A375 (cell line): ENCODE data around the gene PRKCB. TPM values are rescaled to one million over a fixed set of nuclear protein-coding genes. Genes with fewer than 3 reads are reported as not detected.

Source experiments
- small RNA-seq: library from RNA; depleted of rRNA; stranded (forward); fragments of <200 nt; gene quantifications from one replicate; pipeline ENCODE3, GENCODE V24; 2014
- total RNA-seq: library from RNA; depleted of rRNA; stranded (reverse); fragments of >200 nt; shearing (Covaris generic); gene quantifications from 2 replicates; pipeline ENCODE4 v1.2.3, GENCODE V29; 2014; rRNA removed

PRKCB gene
- total RNA-seq = not detected in 2 replicates

GRCh38 chr16:23835390-23836077, at the start of gene PRKCB:
PRKCB (plus strand) TSS chr16:23835983.

DNA sequence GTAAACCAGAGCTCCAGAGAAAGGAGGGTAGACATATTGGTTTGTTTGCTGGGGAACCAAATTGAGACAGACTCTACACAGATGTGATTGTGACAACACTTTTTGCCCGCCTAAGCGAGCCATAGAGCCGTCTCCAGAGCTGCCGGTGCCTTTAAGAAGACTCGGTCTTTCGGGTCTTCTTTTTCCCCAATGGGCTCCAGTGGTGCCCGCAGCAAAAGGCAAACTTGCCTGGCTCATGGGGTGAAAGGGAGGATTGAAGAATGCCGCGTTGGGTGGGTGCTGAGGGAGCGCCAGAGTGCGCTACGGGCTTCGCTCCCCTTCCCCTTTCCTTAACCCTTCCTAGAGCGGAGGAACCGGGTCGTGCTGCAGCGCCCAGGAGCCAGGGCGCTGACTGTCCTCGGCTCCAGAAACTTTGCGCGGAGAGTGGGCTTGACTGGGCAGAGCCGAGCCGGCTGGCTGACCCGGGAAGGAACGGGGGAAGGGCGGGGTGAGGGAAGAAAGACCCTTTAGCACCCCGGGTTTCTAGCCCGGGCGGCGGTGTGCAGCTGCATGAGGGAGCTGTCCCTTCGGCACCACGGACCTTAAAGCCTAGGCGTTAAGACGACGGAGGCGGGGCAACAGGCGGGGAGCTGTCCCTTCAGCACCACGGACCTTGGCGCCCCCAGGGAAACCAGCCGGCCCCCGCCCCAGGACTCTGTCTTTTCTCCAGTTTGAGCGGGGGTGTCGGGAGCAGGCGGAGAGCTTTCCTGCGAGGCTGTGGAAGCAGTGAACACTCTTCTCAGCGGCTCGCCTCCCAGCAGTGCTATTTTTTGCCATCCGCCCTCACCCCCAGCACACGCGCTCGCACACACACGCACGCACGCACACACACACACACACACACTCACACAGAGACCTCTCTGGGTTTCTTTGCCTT, 419.9 kb downstream of the PRKCB start, which contains the start of gene CACNG3:
Gene CACNG3, plus strand, starts transcription at position 880 of the 916 bp plus-strand sequence. CDS start 420 bp downstream, outside the sequence.

Small RNA genes within 50 kb of the gene (small RNA-seq; reads per million reads assigned to genes)
- gene MIR1273H = not detected

Other genes with a start within 250 kb of the PRKCB start
- gene NDUFAB1, start 239.7 kb upstream of the PRKCB start, total RNA-seq = 195 and 197 TPM in 2 replicates
- gene PALB2, start 194.7 kb upstream of the PRKCB start, total RNA-seq = 10.7 and 13.7 TPM in 2 replicates
- gene DCTN5, start 194.5 kb upstream of the PRKCB start, total RNA-seq = 33.6 and 36.0 TPM in 2 replicates
- 67.6 and 86.8 TPM in 2 replicates for gene PLK1, start 157.1 kb upstream of the PRKCB start, total RNA-seq
- not detected in 2 replicates for gene ERN2, start 122.8 kb upstream of the PRKCB start, total RNA-seq
- not detected in 2 replicates for gene CHP2, start 81.0 kb upstream of the PRKCB start, total RNA-seq